Breast epithelium (tissue), 4 donors: ENCODE data around the gene JPH3. TPM values are rescaled to one million over a fixed set of nuclear protein-coding genes. Genes with fewer than 3 reads are reported as not detected.

Experiments used
- DNase-seq, 2 donors: peaks; one replicate each; pipeline ENCODE4 v3.0.0-alpha.2; 2019; ENCODE audit warnings: low spot score in 2 of 2
- H3K27ac ChIP-seq, 2 donors: fragments of 200-600 bp; sonication (generic) in 1 of 2; one replicate each; pipeline ENCODE4 v1.5.1; 2016 to 2019; ENCODE audit warnings: mild to moderate bottlenecking in 1 of 2
- H3K27me3 ChIP-seq, 2 donors: fragments of 200-600 bp; sonication (generic) in 1 of 2; one replicate each; pipeline versions ENCODE4 v1.5.1 to v1.6.0; 2017 to 2019; ENCODE audit warnings: control low read depth in 1 of 2, mild to moderate bottlenecking in 1 of 2
- H3K36me3 ChIP-seq: fragments of 200-600 bp; one replicate; pipeline ENCODE4 v1.5.1; 2019
- H3K4me1 ChIP-seq, 2 donors: fragments of 200-600 bp; sonication (generic); one replicate each; pipeline ENCODE4 v1.5.1; 2016 to 2019; ENCODE audit warnings: control low read depth in 1 of 2
- H3K4me3 ChIP-seq, 3 donors: fragments of 200-600 bp; sonication (generic); 1 replicate in 2 of 3; 2 replicates in 1 of 3; pipeline ENCODE4 v1.5.1; 2016 to 2019; ENCODE audit warnings: mild to moderate bottlenecking in 3 of 3, moderate library complexity in 2 of 3
- H3K9me3 ChIP-seq, 2 donors: fragments of 200-600 bp; sonication (generic) in 1 of 2; one replicate each; pipeline ENCODE4 v1.5.1; 2016 to 2019; ENCODE audit warnings: control low read depth in 1 of 2
- POLR2A ChIP-seq: fragments of 450-650 bp; IDR thresholded peaks from one replicate; pipeline ENCODE4 v1.6.1; 2016; ENCODE audit warnings: antibody characterized with exemption, mild to moderate bottlenecking, moderate library complexity
- POLR2AphosphoS5 ChIP-seq, 3 donors: sonication (generic); formaldehyde crosslinking; IDR thresholded peaks; one replicate each; pipeline ENCODE4 v1.6.1; 2017; ENCODE audit warnings: antibody characterized with exemption in 3 of 3
- intact Hi-C: fragments of 100-400 bp; cut with DNase I; formaldehyde crosslinking; loops from one replicate; pipeline ENCODE4 v1.15.1; 2023; ENCODE audit warnings: low total_unique reads
- total RNA-seq, 3 donors: library from RNA; depleted of rRNA; stranded (reverse); fragments of >200 nt; gene quantifications; one replicate each; pipeline ENCODE4 v1.1.0, GENCODE V29; 2016
- TF ChIP-seq, protein P1 (sequence below), 3 donors: fragments of 450-650 bp; IDR thresholded peaks; one replicate each; pipeline ENCODE4 v1.5.1; 2016 to 2017; ENCODE audit warnings: antibody characterized with exemption in 3 of 3, mild to moderate bottlenecking in 3 of 3, moderate library complexity in 3 of 3

The JPH3 gene
- total RNA-seq, 3 donors from 2014 or later = 0.33 TPM; not detected in 2

DNA sequence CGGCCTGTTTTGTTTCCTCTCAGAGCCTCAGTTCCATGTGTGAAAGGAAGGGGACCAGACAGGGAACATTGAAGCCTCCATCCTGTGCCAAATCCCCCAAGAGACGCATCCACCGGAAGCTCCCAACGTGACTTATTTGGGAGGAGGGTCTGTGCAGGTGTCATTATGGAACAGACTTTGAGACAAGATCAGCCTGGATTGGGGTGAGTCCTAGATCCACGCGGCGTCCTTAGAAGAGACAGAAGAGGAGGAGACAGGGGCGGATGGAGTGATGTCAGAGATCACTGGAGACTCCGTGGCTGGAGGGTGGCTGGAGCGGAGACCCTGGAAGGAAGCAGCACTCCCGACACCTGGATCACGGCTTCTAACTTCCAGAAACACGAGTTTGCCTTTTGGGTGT is 83.5 kb downstream of the JPH3 start:
- Histone ChIP-seq H3K27me3 (peaks cover 3 to 84% of the 10 kb centered on the region in 2 donors), H3K36me3 (no peaks in the 10 kb centered on the region), H3K27ac (no peak overlapping the region), H3K4me1 (no peaks in the 10 kb centered on the region), H3K4me3 (no peak overlapping the region), H3K9me3 (no peaks in the 10 kb centered on the region)
- no peak for DNase-seq
- TF ChIP-seq, protein P1, sequence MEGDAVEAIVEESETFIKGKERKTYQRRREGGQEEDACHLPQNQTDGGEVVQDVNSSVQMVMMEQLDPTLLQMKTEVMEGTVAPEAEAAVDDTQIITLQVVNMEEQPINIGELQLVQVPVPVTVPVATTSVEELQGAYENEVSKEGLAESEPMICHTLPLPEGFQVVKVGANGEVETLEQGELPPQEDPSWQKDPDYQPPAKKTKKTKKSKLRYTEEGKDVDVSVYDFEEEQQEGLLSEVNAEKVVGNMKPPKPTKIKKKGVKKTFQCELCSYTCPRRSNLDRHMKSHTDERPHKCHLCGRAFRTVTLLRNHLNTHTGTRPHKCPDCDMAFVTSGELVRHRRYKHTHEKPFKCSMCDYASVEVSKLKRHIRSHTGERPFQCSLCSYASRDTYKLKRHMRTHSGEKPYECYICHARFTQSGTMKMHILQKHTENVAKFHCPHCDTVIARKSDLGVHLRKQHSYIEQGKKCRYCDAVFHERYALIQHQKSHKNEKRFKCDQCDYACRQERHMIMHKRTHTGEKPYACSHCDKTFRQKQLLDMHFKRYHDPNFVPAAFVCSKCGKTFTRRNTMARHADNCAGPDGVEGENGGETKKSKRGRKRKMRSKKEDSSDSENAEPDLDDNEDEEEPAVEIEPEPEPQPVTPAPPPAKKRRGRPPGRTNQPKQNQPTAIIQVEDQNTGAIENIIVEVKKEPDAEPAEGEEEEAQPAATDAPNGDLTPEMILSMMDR (IDR thresholded peaks at IDR 0.05) = no peak
- TF ChIP-seq POLR2A = no peak
- TF ChIP-seq POLR2AphosphoS5 (IDR thresholded peaks at IDR 0.05) = no peak
- intact Hi-C loops = loop anchor here (5.0 kb wide), 1 partner anchor 1793 kb away; no protein-coding TSS in a partner anchor

DNA sequence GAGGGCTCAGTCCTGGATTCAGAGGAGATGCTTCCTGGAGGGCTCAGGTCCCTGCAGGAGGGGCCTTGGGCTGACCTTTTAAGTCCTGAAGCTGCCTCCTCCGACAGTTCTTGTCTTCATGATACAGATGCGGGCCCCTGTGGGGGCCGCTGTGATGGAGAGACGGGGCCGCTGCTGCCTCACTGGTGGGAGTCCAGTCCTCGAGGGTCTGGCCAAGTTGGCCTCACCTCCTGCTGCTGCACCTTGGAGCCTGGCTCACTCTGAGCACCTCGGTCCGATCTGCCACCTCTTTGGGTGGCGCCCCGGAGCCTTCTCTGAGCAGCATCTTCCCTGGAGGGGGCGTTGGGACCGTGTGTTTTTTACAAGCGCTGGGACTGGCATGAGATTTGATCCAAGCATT is 84.4 kb downstream of the JPH3 start:
- intact Hi-C loops = loop anchor here (5.0 kb wide), 1 partner anchor 1794 kb away; no protein-coding TSS in a partner anchor
- Histone ChIP-seq H3K4me1 (no peaks in the 10 kb centered on the region), H3K36me3 (no peaks in the 10 kb centered on the region), H3K9me3 (no peaks in the 10 kb centered on the region), H3K27me3 (peaks cover 3 to 92% of the 10 kb centered on the region in 2 donors), H3K27ac (no peak overlapping the region), H3K4me3 (no peak overlapping the region)
- TF ChIP-seq, protein P1 (IDR thresholded peaks at IDR 0.05) = no peak
- TF ChIP-seq POLR2AphosphoS5 (IDR thresholded peaks at IDR 0.05) (no peak), POLR2A (no peak)
- DNase-seq = no peak

DNA sequence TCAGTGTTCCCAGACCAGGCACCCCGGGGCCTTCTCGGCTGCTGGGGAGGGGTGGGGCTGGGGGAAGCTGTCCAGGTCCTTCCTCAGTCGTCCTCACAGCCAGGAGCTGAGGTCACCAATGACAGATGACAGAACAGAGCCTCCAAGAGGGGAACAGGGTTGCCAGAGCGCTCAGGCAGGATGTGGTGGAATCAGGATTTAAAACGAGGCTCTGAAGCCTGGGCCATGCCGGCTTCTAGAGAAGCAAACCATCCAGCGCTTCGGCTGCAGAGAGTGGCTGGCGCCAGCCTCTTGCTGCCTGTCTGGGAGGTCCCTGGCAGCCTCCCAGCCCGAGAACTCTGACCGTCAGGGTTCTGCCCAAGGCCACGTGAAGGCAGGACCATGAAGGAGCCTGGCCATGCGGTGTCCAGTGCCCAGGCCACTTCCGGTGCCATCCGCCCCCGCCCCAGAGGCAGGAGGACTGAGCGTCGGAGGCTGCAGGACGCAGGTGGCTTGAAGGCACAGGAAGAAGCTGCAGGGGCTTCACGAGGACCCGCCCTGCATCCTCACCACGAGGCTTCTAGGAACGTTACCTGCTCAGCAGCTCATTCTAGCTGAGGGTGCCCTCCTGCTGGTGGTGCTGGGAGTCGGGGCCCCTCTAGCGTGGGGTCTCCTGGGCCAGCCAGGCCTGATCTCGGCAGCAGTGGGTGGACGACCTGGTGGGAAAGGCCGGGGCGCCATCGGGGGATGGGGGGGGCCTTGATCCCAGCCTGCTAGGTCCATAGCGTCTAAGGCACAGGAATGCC is 85.0 kb downstream of the JPH3 start:
- H3K27me3 ChIP-seq = peaks cover 3 to 92% of the 10 kb centered on the region in 2 donors
- no peak for DNase-seq
- H3K4me3 ChIP-seq = no peak overlapping the region
- intact Hi-C loops = loop anchor here (5.0 kb wide), 1 partner anchor 1795 kb away; no protein-coding TSS in a partner anchor
- H3K27ac ChIP-seq = no peak overlapping the region
- TF ChIP-seq POLR2AphosphoS5 (IDR thresholded peaks at IDR 0.05) = no peak
- TF ChIP-seq, protein P1 (IDR thresholded peaks at IDR 0.05) = no peak
- no peak for TF ChIP-seq POLR2A
- H3K36me3 ChIP-seq = no peaks in the 10 kb centered on the region
- no peaks in the 10 kb centered on the region for H3K4me1 ChIP-seq
- H3K9me3 ChIP-seq = no peaks in the 10 kb centered on the region

DNA sequence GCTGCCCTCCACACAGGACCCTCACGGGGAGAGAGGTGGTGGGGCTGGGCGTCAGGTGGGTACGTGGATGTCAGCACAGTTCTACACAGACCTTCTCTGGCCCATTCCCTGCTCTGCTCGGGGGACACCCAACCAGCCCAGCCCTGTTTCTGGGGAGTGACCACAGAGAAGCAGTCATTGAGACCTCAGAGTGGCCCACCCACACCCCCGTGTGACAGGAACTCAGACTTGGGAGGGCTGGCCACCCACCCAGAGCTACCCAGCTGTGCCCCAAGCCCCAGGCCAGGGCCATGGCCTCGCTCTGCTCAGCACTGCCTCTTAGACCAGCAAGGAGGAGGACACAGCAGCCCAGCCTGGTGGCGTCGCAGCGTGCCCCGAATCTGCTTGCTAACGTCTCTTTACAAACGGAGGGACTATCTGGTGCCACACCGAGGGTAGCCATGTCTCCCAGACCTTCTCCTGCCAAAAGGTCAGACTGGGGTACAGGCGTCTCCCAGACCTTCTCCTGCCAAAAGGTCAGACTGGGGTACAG is 85.8 kb downstream of the JPH3 start:
- H3K27me3 ChIP-seq = peaks cover 3 to 85% of the 10 kb centered on the region in 2 donors
- H3K4me3 ChIP-seq = no peak overlapping the region
- intact Hi-C loops = loop anchor here (5.0 kb wide), 1 partner anchor 1796 kb away; no protein-coding TSS in a partner anchor
- no peak for TF ChIP-seq POLR2AphosphoS5 (IDR thresholded peaks at IDR 0.05)
- TF ChIP-seq POLR2A = no peak
- TF ChIP-seq, protein P1 (IDR thresholded peaks at IDR 0.05) = no peak
- no peaks in the 10 kb centered on the region for H3K36me3 ChIP-seq
- no peak overlapping the region for H3K27ac ChIP-seq
- no peak for DNase-seq
- no peaks in the 10 kb centered on the region for H3K9me3 ChIP-seq
- H3K4me1 ChIP-seq = no peaks in the 10 kb centered on the region
